Measurements from ENCODE around the gene MUC13.

MUC13 gene

GRCh38 chr3:124941771-124942170 lies 7.2 kb upstream of the MUC13 start:
- DNase-seq = no peak

DNA sequence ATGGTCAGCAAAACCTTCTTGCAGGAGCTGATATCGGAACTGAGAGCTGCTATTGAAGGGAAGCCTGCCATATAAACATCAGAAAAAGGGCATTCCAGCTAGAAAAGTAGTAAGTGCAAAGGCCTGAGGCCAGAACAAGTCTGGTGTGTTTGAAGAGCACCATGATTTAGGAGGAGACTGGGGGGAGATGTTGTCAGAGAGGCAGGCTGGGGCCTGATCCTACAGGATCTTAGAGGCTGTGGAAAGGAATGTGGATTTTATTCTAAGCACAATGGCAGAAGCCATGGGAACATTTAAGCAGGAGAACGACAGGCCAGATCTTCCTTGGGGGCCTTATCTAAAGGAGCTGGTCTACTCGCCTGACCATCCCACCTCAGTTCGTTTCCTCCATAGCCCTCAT lies 5.1 kb upstream of the MUC13 start:
- DNase-seq = no peak

GRCh38 chr3:124938896-124939295 lies 4.3 kb upstream of the MUC13 start:
- no peak for DNase-seq

- no peak for DNase-seq
Measured at GRCh38 chr3:124937049-124937448, 2.5 kb upstream of the MUC13 start.

- DNase-seq = no peak
Measured at GRCh38 chr3:124935794-124936542, 1.4 kb upstream of the MUC13 start.

GRCh38 chr3:124935264-124935663 lies 713 bp upstream of the MUC13 start:
- DNase-seq = no peak

GRCh38 chr3:124928333-124929202 lies 6.0 kb downstream of the MUC13 start:
- DNase-seq = peak; percentile 84

- no peak for DNase-seq
Measured at GRCh38 chr3:124927574-124928045, 6.9 kb downstream of the MUC13 start.

DNA sequence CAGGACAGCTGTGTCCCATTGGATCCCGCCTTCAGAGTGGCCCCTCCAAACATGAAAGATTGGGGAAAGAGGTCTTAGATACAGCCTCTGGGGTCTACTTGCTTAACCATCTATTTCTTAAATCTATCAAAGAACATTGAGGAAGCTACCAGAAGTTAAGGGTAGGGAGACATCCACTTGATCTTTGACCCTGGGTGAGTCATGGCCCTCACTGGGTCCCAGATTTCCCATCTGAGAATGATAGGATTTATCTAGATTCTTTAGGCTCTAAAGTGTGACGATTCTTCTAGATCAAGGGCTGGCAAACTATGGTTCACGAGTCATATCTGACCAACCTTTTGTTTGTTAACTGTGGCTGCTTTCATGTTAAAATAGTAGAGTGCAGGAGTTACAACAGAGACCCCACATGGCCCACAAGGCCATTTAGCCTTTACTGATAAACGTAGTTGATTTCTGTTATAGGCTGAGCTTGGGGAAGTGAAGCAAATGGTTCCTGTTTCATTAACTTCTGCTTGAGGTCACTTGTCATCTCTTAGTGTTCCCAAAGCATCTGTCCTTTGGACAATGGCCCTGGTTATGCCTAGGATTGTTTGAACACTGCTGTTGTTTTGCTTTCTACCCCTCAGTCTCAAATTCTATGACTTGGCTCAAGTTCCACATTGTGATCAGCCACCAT lies 8.0 kb downstream of the MUC13 start:
- DNase-seq = no peak

DNA sequence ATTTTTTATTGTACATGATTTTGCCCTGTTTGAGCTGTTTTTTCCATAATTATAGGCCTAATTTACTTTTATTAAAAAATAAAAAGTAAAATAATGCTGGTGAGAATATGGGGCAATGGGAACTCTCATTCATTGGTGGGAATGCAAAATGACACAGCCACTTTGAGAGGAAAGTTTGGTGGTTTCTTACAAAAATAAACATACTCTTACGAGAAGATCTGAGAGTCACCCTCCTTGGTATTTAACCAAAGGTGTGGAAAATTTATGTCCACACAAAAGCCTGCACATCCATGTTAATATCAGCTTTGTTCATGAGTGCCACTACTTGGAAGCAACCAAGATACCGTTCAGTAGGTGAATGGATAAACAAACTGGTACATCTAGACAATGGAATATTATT lies 9.8 kb downstream of the MUC13 start:
- no peak for DNase-seq

- DNase-seq = no peak
Measured at GRCh38 chr3:124923833-124924232, 10.7 kb downstream of the MUC13 start.

GRCh38 chr3:124920718-124921117 lies 13.8 kb downstream of the MUC13 start:
- no peak for DNase-seq

DNA sequence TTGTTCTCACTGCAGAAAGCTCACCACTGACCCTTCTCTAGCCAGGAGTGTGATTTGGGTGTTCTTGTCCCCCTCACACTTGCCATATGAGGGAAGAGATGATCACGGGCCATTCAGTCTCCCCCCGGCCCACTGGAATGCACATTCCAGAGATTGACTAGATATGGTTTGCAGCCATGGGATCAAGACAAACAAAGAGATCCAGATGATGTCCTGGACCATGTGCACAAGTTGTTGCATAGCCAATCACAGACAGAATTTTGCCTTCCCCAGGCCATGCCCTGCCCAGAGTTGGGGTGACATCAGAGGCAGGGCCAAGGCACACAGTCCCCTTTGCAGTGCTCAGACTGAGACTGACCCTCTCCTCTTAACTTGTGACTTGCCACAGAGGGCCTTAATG lies 14.8 kb downstream of the MUC13 start:
- no peak for DNase-seq

- DNase-seq = no peak
Measured at GRCh38 chr3:124918524-124918923, 16.0 kb downstream of the MUC13 start.

- DNase-seq = no peak
Measured at GRCh38 chr3:124916837-124917409, 17.6 kb downstream of the MUC13 start.

DNA sequence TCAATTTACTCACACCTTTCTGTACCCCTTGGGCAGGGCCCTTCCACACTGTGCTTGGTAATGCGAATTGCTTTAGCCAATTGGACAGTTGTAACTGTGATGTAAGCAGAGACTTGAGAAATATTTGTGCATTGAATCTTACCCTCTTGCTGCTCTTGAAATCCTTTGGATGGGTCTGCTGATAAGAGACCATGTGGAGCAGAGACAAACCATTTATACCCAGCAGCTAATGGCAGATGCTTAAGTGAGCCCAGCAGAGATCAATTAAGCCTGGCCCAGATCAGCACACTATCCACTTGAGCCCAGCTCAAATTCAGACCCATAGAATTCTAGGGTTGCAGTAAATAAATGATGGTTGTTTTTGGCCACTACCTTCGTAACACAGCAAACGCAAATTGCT lies 19.3 kb downstream of the MUC13 start:
- no peak for DNase-seq

GRCh38 chr3:124907957-124908356 lies 26.6 kb downstream of the MUC13 start:
- DNase-seq = no peak

DNA sequence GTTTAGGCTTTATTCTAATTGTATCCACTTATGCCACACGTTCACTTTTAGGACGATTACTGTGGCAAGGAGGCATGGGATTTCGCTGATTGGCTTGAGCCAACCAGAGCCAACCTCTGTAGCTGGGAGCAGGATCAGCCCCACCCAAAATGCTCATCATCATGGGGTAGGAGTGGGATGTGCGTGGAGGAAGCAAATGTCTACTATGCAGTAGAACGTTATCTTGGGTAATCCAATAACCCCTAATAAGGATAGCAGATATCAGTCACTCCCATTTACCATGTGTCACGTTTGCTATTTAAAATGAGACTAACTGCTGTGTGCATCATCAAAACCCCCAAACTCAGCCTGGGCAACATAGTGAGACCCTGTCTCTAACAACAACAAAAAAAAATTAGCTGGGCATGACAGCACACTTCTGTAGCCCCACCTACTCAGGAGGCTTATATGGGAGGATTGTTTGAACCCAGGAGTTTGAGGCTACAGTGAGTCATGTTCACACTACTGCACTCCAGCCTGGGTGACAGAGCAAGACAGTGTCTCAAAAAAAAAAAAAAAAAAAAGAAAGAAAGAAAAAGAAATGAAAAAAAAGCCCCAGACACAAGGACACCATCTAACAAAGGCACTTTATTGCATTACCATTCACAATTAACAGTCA lies 29.6 kb downstream of the MUC13 start:
- DNase-seq = no peak

- no peak for DNase-seq
Measured at GRCh38 chr3:124903896-124904834, 30.4 kb downstream of the MUC13 start.

- no peak for DNase-seq
Measured at GRCh38 chr3:124896824-124897526, 37.6 kb downstream of the MUC13 start.

DNA sequence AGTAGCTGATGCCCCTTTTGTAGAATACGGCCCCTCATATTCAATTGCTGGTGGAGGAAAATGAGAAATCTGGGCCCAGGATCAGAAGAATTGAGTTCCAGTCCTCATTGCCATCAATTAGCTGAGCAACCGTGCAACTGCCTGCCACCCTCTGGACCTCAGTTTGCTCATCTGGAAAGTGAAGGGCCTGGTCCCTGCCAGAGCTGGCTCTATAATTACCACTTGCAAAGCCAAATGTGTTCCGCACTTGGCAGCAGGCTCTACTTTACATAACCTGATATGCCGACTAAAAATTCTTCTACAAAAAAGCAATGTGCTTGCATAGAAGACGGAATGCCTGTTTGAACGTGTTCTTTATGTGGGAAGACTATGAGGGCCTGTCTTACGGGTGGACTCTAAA lies 38.8 kb downstream of the MUC13 start:
- no peak for DNase-seq
